HCT116 (cell line): ENCODE results near the gene TMF1. TPM values are rescaled to one million over a fixed set of nuclear protein-coding genes. Genes with fewer than 3 reads are reported as not detected.

Experiments
- ATAC-seq: fragments of 200-7000 bp; cut with Tn5 transposase; 2 replicates; pipeline ENCODE4 v1.9.1; 2020; ENCODE audit warnings: mild to moderate bottlenecking, moderate library complexity
- BruUV-seq: library from RNA; stranded (reverse); fragments of 400-500 nt; replicated peaks from 2 replicates; lab custom pipeline; 2021; lab: Mats Ljungman, UMichigan
- CTCF ChIA-PET: fragments of 300-600 bp; sonication (Branson Sonifier 250); formaldehyde crosslinking; loops from one replicate; lab custom pipeline; 2021; ENCODE audit warnings: antibody characterized with exemption; lab: Charles Lee
- POLR2A ChIA-PET: fragments of 300-600, 350-600 bp; sonication (Branson Sonifier 250); formaldehyde crosslinking; loops from one replicate; lab custom pipeline; 2021; ENCODE audit warnings: antibody characterized with exemption; lab: Charles Lee
- RAD21 ChIA-PET, 2 experiments: fragments of 300-600 bp; sonication (Branson Sonifier 250); formaldehyde crosslinking; loops; one replicate each; lab custom pipeline; 2023; ENCODE audit warnings: low total read pairs in 2 of 2; ENCODE audit not compliant: uncharacterized antibody in 2 of 2, unreplicated experiment in 2 of 2, low non-redundant PET in 1 of 2; lab: Charles Lee
- DNase-seq: peaks from one replicate; pipeline ENCODE4 v3.0.0-alpha.2; 2010; ENCODE audit warnings: low read depth, low spot score
- H2AFZ ChIP-seq: fragments of 200-600 bp; shearing (Covaris generic), sonication (generic); 2 replicates; pipeline ENCODE4 v1.6.1; 2017; ENCODE audit warnings: low read depth, mixed run types, mixed read lengths, antibody characterized with exemption, low read length; ENCODE audit not compliant: poor library complexity, severe bottlenecking
- H3K27ac ChIP-seq: 2 replicates; pipeline ENCODE4 v1.5.1; 2012; ENCODE audit warnings: low read depth, low read length
- H3K27me3 ChIP-seq: fragments of 200-600 bp; sonication (generic); 2 replicates; pipeline ENCODE4 v1.6.1; 2016; ENCODE audit warnings: mixed run types, low read length, mixed read lengths; ENCODE audit not compliant: insufficient read depth
- H3K36me3 ChIP-seq, 2 experiments: fragments of 200-500 bp in 1 of 2; fragments of 200-600 bp in 1 of 2; sonication (Bioruptor generic) in 1 of 2; sonication (generic) in 1 of 2; 2 replicates each; pipeline versions ENCODE4 v1.5.1 to v1.6.1; 2014 to 2016; ENCODE audit warnings: low read length in 2 of 2, inconsistent platforms in 1 of 2, mixed read lengths in 1 of 2, mixed run types in 1 of 2; ENCODE audit not compliant: insufficient read depth in 2 of 2, control insufficient read depth in 1 of 2
- H3K4me1 ChIP-seq, 2 experiments: fragments of 200-600 bp in 1 of 2; sonication (generic) in 1 of 2; 2 replicates each; pipeline versions ENCODE4 v1.5.1 to v1.6.1; 2012 to 2017; ENCODE audit warnings: low read length in 2 of 2, inconsistent platforms in 1 of 2, mild to moderate bottlenecking in 1 of 2, mixed read lengths in 1 of 2, mixed run types in 1 of 2, moderate library complexity in 1 of 2; ENCODE audit not compliant: insufficient read depth in 2 of 2, control insufficient read depth in 1 of 2
- H3K4me2 ChIP-seq: fragments of 200-600 bp; sonication (generic); 2 replicates; pipeline ENCODE4 v1.6.1; 2017; ENCODE audit warnings: mixed run types, low read length, mixed read lengths
- H3K4me3 ChIP-seq, 2 experiments: fragments of 200-600 bp in 1 of 2; sonication (generic) in 1 of 2; replicated peaks in 1 of 2; 2 replicates each; pipeline ENCODE4 v1.5.1; 2011 to 2016; ENCODE audit warnings: low read length in 2 of 2, control low read depth in 1 of 2, low read depth in 1 of 2, mild to moderate bottlenecking in 1 of 2, mixed read lengths in 1 of 2, mixed run types in 1 of 2
- H3K79me2 ChIP-seq: fragments of 200-600 bp; sonication (generic); 2 replicates; pipeline ENCODE4 v1.6.1; 2017; ENCODE audit warnings: mild to moderate bottlenecking, mixed run types, low read length, moderate library complexity, mixed read lengths; ENCODE audit not compliant: insufficient read depth
- H3K9ac ChIP-seq: fragments of 200-600 bp; sonication (generic); 2 replicates; pipeline ENCODE4 v1.6.1; 2016; ENCODE audit warnings: low read length, mixed read lengths
- H3K9me2 ChIP-seq: fragments of 200-600 bp; sonication (generic), shearing (Covaris generic); 2 replicates; pipeline ENCODE4 v1.6.1; 2017; ENCODE audit warnings: mixed run types, mild to moderate bottlenecking, moderate library complexity; ENCODE audit not compliant: insufficient read depth
- H3K9me3 ChIP-seq, 2 experiments: fragments of 200-500 bp in 1 of 2; fragments of 200-600 bp in 1 of 2; sonication (Bioruptor generic) in 1 of 2; sonication (generic) in 1 of 2; 2 replicates each; pipeline ENCODE4 v1.6.1; 2014 to 2017; ENCODE audit warnings: low read length in 2 of 2, mixed read lengths in 2 of 2, inconsistent platforms in 1 of 2, low read depth in 1 of 2, mild to moderate bottlenecking in 1 of 2, mixed run types in 1 of 2, moderate library complexity in 1 of 2; ENCODE audit not compliant: control insufficient read depth in 1 of 2, insufficient read depth in 1 of 2
- H4K20me1 ChIP-seq: fragments of 200-600 bp; sonication (generic), shearing (Covaris generic); 2 replicates; pipeline ENCODE4 v1.6.1; 2017; ENCODE audit warnings: mixed run types, mild to moderate bottlenecking, moderate library complexity; ENCODE audit not compliant: insufficient read depth
- ATF3 ChIP-seq: IDR thresholded peaks from 2 replicates; pipeline ENCODE4 v1.6.1; 2012
- EGR1 ChIP-seq: IDR thresholded peaks from 2 replicates; pipeline ENCODE4 v1.6.1; 2012; ENCODE audit warnings: low read depth
- JUND ChIP-seq: IDR thresholded peaks from 2 replicates; pipeline ENCODE4 v1.6.1; 2012
- POLR2A ChIP-seq: IDR thresholded peaks from 2 replicates; pipeline ENCODE4 v1.7.0; 2011; ENCODE audit warnings: borderline replicate concordance; ENCODE audit not compliant: insufficient read depth, insufficient read length; ENCODE audit errors: extremely low read depth
- REST ChIP-seq: IDR thresholded peaks from 2 replicates; pipeline ENCODE4 v1.6.1; 2012; ENCODE audit warnings: low read depth
- SRF ChIP-seq: IDR thresholded peaks from 2 replicates; pipeline ENCODE4 v1.6.1; 2012; ENCODE audit warnings: low read depth
- ZBTB33 ChIP-seq: IDR thresholded peaks from 2 replicates; pipeline ENCODE4 v1.6.1; 2011; ENCODE audit warnings: mild to moderate bottlenecking, low read length, moderate library complexity; ENCODE audit not compliant: insufficient replicate concordance; ENCODE audit errors: extremely low read depth
- ZNF274 ChIP-seq: fragments of 200-500 bp; sonication (Bioruptor generic); IDR thresholded peaks from 2 replicates; pipeline ENCODE4 v1.6.1; 2014; ENCODE audit warnings: mild to moderate bottlenecking, low read depth, low read length, inconsistent platforms
- intact Hi-C: fragments of 100-400 bp; cut with micrococcal nuclease; formaldehyde crosslinking; loops from 2 replicates; pipeline ENCODE4 v1.10.0; 2022
- total RNA-seq: library from RNA; stranded (reverse); gene quantifications from one replicate; pipeline ENCODE4 v1.2.1, GENCODE V29; 2021; ENCODE audit not compliant: unreplicated experiment

The TMF1 gene
- total RNA-seq, 1 experiment from 2014 or later = 27.3 TPM

- ChIA-PET POLR2A (no interaction called here), CTCF (no interaction called here), RAD21 (no interaction called here)
- TF ChIP-seq SRF = no peak
- no peak for TF ChIP-seq JUND
- no peak for TF ChIP-seq EGR1
- no peak for TF ChIP-seq POLR2A
- no peak for TF ChIP-seq ZNF274
- H3K4me3 ChIP-seq = no peak overlapping the region
- H4K20me1 ChIP-seq = no peaks in the 10 kb centered on the region
- H3K9me2 ChIP-seq = no peaks in the 10 kb centered on the region
- ATAC-seq (no peak), DNase-seq (no peak)
- H3K27ac ChIP-seq = no peak overlapping the region
- H3K27me3 ChIP-seq = peaks cover 15% of the 10 kb centered on the region; the same call in 1 of the 2 replicates
- no peak overlapping the region for H2AFZ ChIP-seq
- no peak overlapping the region for H3K4me2 ChIP-seq
- H3K79me2 ChIP-seq = no peaks in the 10 kb centered on the region
- no TSS peak for BruUV-seq
- intact Hi-C loops = loop anchor here (5.0 to 10.0 kb wide), 5 partner anchors 82 to 2000 kb away; no protein-coding TSS in a partner anchor
- H3K9ac ChIP-seq = no peak overlapping the region
- no peaks in the 10 kb centered on the region for H3K9me3 ChIP-seq
- H3K4me1 ChIP-seq = no peaks in the 10 kb centered on the region
- H3K36me3 ChIP-seq = no peaks in the 10 kb centered on the region; a peak in 1 of 4 replicates
Measured at GRCh38 chr3:68974711-68975110, 77.4 kb downstream of the TMF1 start.

GRCh38 chr3:68973639-68974038, 78.5 kb downstream of the TMF1 start:
- BruUV-seq = no TSS peak
- Histone ChIP-seq H3K27me3 (peaks cover 25% of the 10 kb centered on the region), H3K4me1 (no peaks in the 10 kb centered on the region), H3K9ac (no peak overlapping the region), H3K79me2 (no peaks in the 10 kb centered on the region), H4K20me1 (no peaks in the 10 kb centered on the region), H3K27ac (no peak overlapping the region), H3K9me2 (no peaks in the 10 kb centered on the region), H3K4me3 (no peak overlapping the region), H2AFZ (no peak overlapping the region), H3K9me3 (no peaks in the 10 kb centered on the region), H3K4me2 (no peak overlapping the region), H3K36me3 (no peaks in the 10 kb centered on the region)
- no peak for TF ChIP-seq JUND
- no peak for TF ChIP-seq EGR1
- no peak for TF ChIP-seq ZNF274
- no peak for TF ChIP-seq REST
- TF ChIP-seq ATF3 = no peak
- TF ChIP-seq ZBTB33 = no peak
- ATAC-seq (no peak), DNase-seq (no peak)
- ChIA-PET CTCF (no interaction called here), POLR2A (no interaction called here), RAD21 (no interaction called here)
- intact Hi-C loops = loop anchor here (5.0 to 10.0 kb wide), 5 partner anchors 81 to 1999 kb away; no protein-coding TSS in a partner anchor
